ENCODE data around the gene FAM241B. TPM values are rescaled to one million over a fixed set of nuclear protein-coding genes. Genes with fewer than 3 reads are reported as not detected.

Gene FAM241B
- total RNA-seq, 2 donors from 2014 or later: 8.1 TPM

- peak overlapping the region; percentile 19 for H3K4me3 Mint-ChIP-seq
- DNase-seq: no peak
Observed at GRCh38 chr10:69624245-69624786, 5.7 kb upstream of the FAM241B start.

GRCh38 chr10:69626826-69627225 is 3.2 kb upstream of the FAM241B start:
- no peak overlapping the region for H3K4me3 Mint-ChIP-seq

More at GRCh38 chr10:69624245-69624786, 5.7 kb upstream of the FAM241B start:
- Mint-ChIP-seq H3K4me1 (no peaks in the 10 kb centered on the region), H3K27me3 (no peaks in the 10 kb centered on the region), H3K36me3 (ENCODE audit: low read depth) (no peaks in the 10 kb centered on the region), H3K27ac (peak overlapping the region; percentile 48)
- ATAC-seq: peak; percentile 75
- no peaks in the 10 kb centered on the region for H3K9me3 ChIP-seq (ENCODE audit: control insufficient read depth, low read length, poor library complexity, severe bottlenecking)

GRCh38 chr10:69628891-69629290 is 1.2 kb upstream of the FAM241B start:
- no peaks in the 10 kb centered on the region for H3K27me3 Mint-ChIP-seq
- H3K4me1 Mint-ChIP-seq: peaks cover 6% of the 10 kb centered on the region
- H3K9me3 ChIP-seq (ENCODE audit: control insufficient read depth, low read length, poor library complexity, severe bottlenecking): no peaks in the 10 kb centered on the region
- no peak overlapping the region for H3K4me3 Mint-ChIP-seq
- no peak overlapping the region for H3K27ac Mint-ChIP-seq
- DNase-seq (no peak), ATAC-seq (no peak)
- no peaks in the 10 kb centered on the region for H3K36me3 Mint-ChIP-seq (ENCODE audit: low read depth)

More at GRCh38 chr10:69626826-69627225, 3.2 kb upstream of the FAM241B start:
- no peaks in the 10 kb centered on the region for H3K36me3 Mint-ChIP-seq (ENCODE audit: low read depth)
- ATAC-seq (no peak), DNase-seq (no peak)
- no peak overlapping the region for H3K27ac Mint-ChIP-seq
- no peaks in the 10 kb centered on the region for H3K27me3 Mint-ChIP-seq
- H3K9me3 ChIP-seq (ENCODE audit: control insufficient read depth, low read length, poor library complexity, severe bottlenecking): no peaks in the 10 kb centered on the region
- peaks cover 1% of the 10 kb centered on the region for H3K4me1 Mint-ChIP-seq

- Mint-ChIP-seq H3K4me3 (peak overlapping the region; percentile 80), H3K27ac (peak overlapping the region; percentile 61), H3K27me3 (no peaks in the 10 kb centered on the region), H3K4me1 (peaks cover 6% of the 10 kb centered on the region), H3K36me3 (ENCODE audit: low read depth) (no peaks in the 10 kb centered on the region)
- ATAC-seq: no peak
- H3K9me3 ChIP-seq (ENCODE audit: control insufficient read depth, low read length, poor library complexity, severe bottlenecking): no peaks in the 10 kb centered on the region
- DNase-seq: no peak
Observed at GRCh38 chr10:69629519-69629896, 539 bp upstream of the FAM241B start.

- Mint-ChIP-seq H3K4me3 (peak overlapping the region; percentile 81), H3K27me3 (no peaks in the 10 kb centered on the region), H3K27ac (peak overlapping the region; percentile 47), H3K4me1 (peaks cover 6% of the 10 kb centered on the region), H3K36me3 (ENCODE audit: low read depth) (no peaks in the 10 kb centered on the region)
- no peak for ATAC-seq
- no peak for DNase-seq
- H3K9me3 ChIP-seq (ENCODE audit: control insufficient read depth, low read length, poor library complexity, severe bottlenecking): no peaks in the 10 kb centered on the region
Observed at GRCh38 chr10:69630651-69631400, 779 bp downstream of the FAM241B start.

- Mint-ChIP-seq H3K4me3 (peak overlapping the region; percentile 81), H3K27me3 (no peaks in the 10 kb centered on the region), H3K36me3 (ENCODE audit: low read depth) (no peaks in the 10 kb centered on the region), H3K4me1 (peaks cover 6% of the 10 kb centered on the region), H3K27ac (peak overlapping the region; percentile 47)
- ATAC-seq (no peak), DNase-seq (no peak)
- no peaks in the 10 kb centered on the region for H3K9me3 ChIP-seq (ENCODE audit: control insufficient read depth, low read length, poor library complexity, severe bottlenecking)
Observed at GRCh38 chr10:69631566-69631965, 1.5 kb downstream of the FAM241B start.

GRCh38 chr10:69632516-69633199 is 2.6 kb downstream of the FAM241B start:
- H3K27me3 Mint-ChIP-seq: no peaks in the 10 kb centered on the region
- no peaks in the 10 kb centered on the region for H3K36me3 Mint-ChIP-seq (ENCODE audit: low read depth)
- DNase-seq: no peak
- peaks cover 6% of the 10 kb centered on the region for H3K4me1 Mint-ChIP-seq
- H3K27ac Mint-ChIP-seq: peak overlapping the region; percentile 73
- no peaks in the 10 kb centered on the region for H3K9me3 ChIP-seq (ENCODE audit: control insufficient read depth, low read length, poor library complexity, severe bottlenecking)
- H3K4me3 Mint-ChIP-seq: peak overlapping the region; percentile 25
- ATAC-seq: no peak

- ATAC-seq (no peak), DNase-seq (no peak)
- peaks cover 7% of the 10 kb centered on the region for H3K4me1 Mint-ChIP-seq
- no peaks in the 10 kb centered on the region for H3K9me3 ChIP-seq (ENCODE audit: control insufficient read depth, low read length, poor library complexity, severe bottlenecking)
- no peaks in the 10 kb centered on the region for H3K36me3 Mint-ChIP-seq (ENCODE audit: low read depth)
- no peaks in the 10 kb centered on the region for H3K27me3 Mint-ChIP-seq
- no peak overlapping the region for H3K27ac Mint-ChIP-seq
- H3K4me3 Mint-ChIP-seq: no peak overlapping the region
Observed at GRCh38 chr10:69633673-69634635, 3.9 kb downstream of the FAM241B start.

GRCh38 chr10:69634759-69635425 is 4.8 kb downstream of the FAM241B start:
- ATAC-seq: no peak
- Mint-ChIP-seq H3K27ac (no peak overlapping the region), H3K4me3 (no peak overlapping the region), H3K36me3 (ENCODE audit: low read depth) (no peaks in the 10 kb centered on the region), H3K27me3 (no peaks in the 10 kb centered on the region), H3K4me1 (peaks cover 10% of the 10 kb centered on the region)
- H3K9me3 ChIP-seq (ENCODE audit: control insufficient read depth, low read length, poor library complexity, severe bottlenecking): no peaks in the 10 kb centered on the region
- no peak for DNase-seq

GRCh38 chr10:69635428-69636272 is 5.6 kb downstream of the FAM241B start:
- ATAC-seq: no peak
- H3K4me1 Mint-ChIP-seq: peaks cover 10% of the 10 kb centered on the region
- no peaks in the 10 kb centered on the region for H3K9me3 ChIP-seq (ENCODE audit: control insufficient read depth, low read length, poor library complexity, severe bottlenecking)
- no peak overlapping the region for H3K27ac Mint-ChIP-seq
- H3K27me3 Mint-ChIP-seq: no peaks in the 10 kb centered on the region
- H3K36me3 Mint-ChIP-seq (ENCODE audit: low read depth): no peaks in the 10 kb centered on the region
- H3K4me3 Mint-ChIP-seq: no peak overlapping the region
- DNase-seq: no peak

- H3K9me3 ChIP-seq (ENCODE audit: control insufficient read depth, low read length, poor library complexity, severe bottlenecking): no peaks in the 10 kb centered on the region
- no peaks in the 10 kb centered on the region for H3K27me3 Mint-ChIP-seq
- no peaks in the 10 kb centered on the region for H3K36me3 Mint-ChIP-seq (ENCODE audit: low read depth)
- H3K4me1 Mint-ChIP-seq: peaks cover 10% of the 10 kb centered on the region
- no peak overlapping the region for H3K27ac Mint-ChIP-seq
- ATAC-seq (no peak), DNase-seq (no peak)
- H3K4me3 Mint-ChIP-seq: no peak overlapping the region
Observed at GRCh38 chr10:69636273-69636575, 6.2 kb downstream of the FAM241B start.
